ENCODE measurements around the gene DOP1A.
"Not testable (repeated sequence)": the region's sequence is repeated elsewhere in the genome, so short reads cannot be mapped to it uniquely, and the experiment has no call there.

Gene DOP1A

GRCh38 chr6:83160167-83160566 lies 92.7 kb downstream of the DOP1A start:
- no peak for DNase-seq

GRCh38 chr6:83167726-83168278 lies 100.3 kb downstream of the DOP1A start:
- no peak for DNase-seq

GRCh38 chr6:83168556-83168955 lies 101.1 kb downstream of the DOP1A start:
- no peak for DNase-seq

- no peak for DNase-seq
These were observed 101.6 kb downstream of the DOP1A start for GRCh38 chr6:83169106-83169505.

GRCh38 chr6:83169511-83169910 lies 102.0 kb downstream of the DOP1A start:
- no peak for DNase-seq

- DNase-seq = no peak
These were observed 108.8 kb downstream of the DOP1A start for GRCh38 chr6:83176246-83176645.

GRCh38 chr6:83180426-83180950 lies 113.0 kb downstream of the DOP1A start:
- no peak for DNase-seq

GRCh38 chr6:83182114-83182513 lies 114.6 kb downstream of the DOP1A start:
- no peak for DNase-seq

GRCh38 chr6:83183082-83183828 lies 115.8 kb downstream of the DOP1A start:
- DNase-seq = no peak

- DNase-seq = no peak
These were observed 117.6 kb downstream of the DOP1A start for GRCh38 chr6:83185096-83185495.

- no peak for DNase-seq
These were observed 121.0 kb downstream of the DOP1A start for GRCh38 chr6:83188501-83188900.

GRCh38 chr6:83190626-83191025 lies 123.2 kb downstream of the DOP1A start:
- DNase-seq = no peak

- DNase-seq = not testable (repeated sequence)
These were observed 124.5 kb downstream of the DOP1A start for GRCh38 chr6:83191974-83192373.

- DNase-seq = no peak
These were observed 125.0 kb downstream of the DOP1A start for GRCh38 chr6:83192456-83192855.

- peak; percentile 47 for DNase-seq
These were observed 125.6 kb downstream of the DOP1A start, which contains the start of the genes PGM3 and RWDD2A for GRCh38 chr6:83192871-83193746. TSS of gene PGM3 (minus strand) at chr6:83193265. CDS start at chr6:83191012, 2,253 bp downstream. TSS of gene RWDD2A (plus strand) at chr6:83193357. CDS start at chr6:83194452, 1,095 bp downstream.

- peak; percentile 15 for DNase-seq
These were observed 126.5 kb downstream of the DOP1A start for GRCh38 chr6:83193747-83194566.

- DNase-seq = no peak
These were observed 131.2 kb downstream of the DOP1A start for GRCh38 chr6:83198486-83199172.

- DNase-seq = no peak
These were observed 131.8 kb downstream of the DOP1A start for GRCh38 chr6:83199173-83199862.

GRCh38 chr6:83199863-83200225 lies 132.4 kb downstream of the DOP1A start:
- no peak for DNase-seq

- no peak for DNase-seq
These were observed 134.6 kb downstream of the DOP1A start for GRCh38 chr6:83202031-83202430.

Data from NCI-H510A (cell line).